EL (cell line): Measurements from ENCODE around the gene CNNM3.
A peak's percentile ranks its signal among the peaks of the same experiment; 100 is the strongest.
"Not testable (repeated sequence)": the region's sequence is repeated elsewhere in the genome, so short reads cannot be mapped to it uniquely, and the experiment has no call there.

ENCODE experiments used
- DNase-seq: peaks from one replicate; pipeline ENCODE4 v3.0.0-alpha.2; 2016

The CNNM3 gene

DNA sequence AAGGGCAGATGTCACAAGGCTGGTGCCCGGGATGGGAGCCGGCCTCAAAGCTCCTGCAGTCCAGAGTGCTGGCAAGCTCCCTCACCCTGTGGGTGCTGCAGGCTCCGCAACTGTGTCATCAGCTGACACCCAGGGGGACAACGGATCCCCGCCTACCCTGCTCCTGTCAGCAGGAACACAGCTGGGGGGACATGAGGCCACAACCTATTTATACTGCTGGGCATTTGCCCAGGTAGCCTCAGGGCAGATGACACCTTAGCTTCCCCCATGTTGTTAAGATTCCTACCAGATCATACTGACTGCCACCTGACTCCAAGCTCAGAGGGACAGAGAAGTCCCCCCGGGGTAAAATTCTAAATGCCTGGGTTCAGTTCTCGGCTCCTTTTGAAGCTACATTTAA, 26.5 kb downstream of the CNNM3 start:
- no peak for DNase-seq

- no peak for DNase-seq
Observed at GRCh38 chr2:96843538-96844268, 27.6 kb downstream of the CNNM3 start, which contains the start of gene ANKRD23. Gene ANKRD23, minus strand, starts transcription at chr2:96844021. Its CDS starts 29 bp downstream, at chr2:96843992.

GRCh38 chr2:96844405-96844808, 28.3 kb downstream of the CNNM3 start:
- no peak for DNase-seq

DNA sequence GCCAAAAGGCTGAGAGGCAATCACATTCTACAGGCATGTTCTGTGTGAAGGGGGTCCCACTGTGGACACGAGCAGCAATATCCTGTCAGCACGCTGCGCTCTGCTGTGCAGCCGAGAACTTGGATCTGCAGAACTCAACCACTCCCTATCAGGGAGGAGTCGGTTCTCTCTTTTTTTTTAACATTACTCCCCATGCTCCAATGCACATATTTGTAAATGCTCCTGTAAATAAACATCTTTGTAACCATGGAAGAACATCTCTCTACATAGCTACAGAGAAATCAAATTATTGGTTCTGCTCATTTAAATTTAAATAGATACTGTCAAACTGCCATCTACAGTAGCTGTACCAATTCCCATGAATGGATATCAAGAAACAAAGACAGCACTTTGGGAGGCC, 30.8 kb downstream of the CNNM3 start:
- no peak for DNase-seq

DNA sequence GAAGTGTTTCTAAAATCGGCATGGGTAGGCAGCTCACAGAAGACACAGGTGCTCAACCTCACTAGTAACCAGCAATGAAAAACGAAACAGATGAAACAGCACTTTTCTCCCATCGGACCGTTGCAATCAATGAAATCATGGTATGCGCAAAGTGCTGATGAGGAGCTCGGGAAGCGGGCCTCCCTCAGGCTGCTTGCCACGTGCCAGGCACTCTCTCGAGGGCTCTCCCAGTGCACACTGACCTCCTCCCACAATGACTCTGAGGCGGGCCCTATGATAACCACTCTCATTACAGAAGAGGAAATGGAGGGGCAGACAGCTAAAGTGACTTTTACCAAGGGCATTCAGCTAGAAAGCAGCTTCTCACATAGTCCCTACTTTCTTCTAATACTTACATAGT, 31.5 kb downstream of the CNNM3 start:
- DNase-seq, result no peak

DNA sequence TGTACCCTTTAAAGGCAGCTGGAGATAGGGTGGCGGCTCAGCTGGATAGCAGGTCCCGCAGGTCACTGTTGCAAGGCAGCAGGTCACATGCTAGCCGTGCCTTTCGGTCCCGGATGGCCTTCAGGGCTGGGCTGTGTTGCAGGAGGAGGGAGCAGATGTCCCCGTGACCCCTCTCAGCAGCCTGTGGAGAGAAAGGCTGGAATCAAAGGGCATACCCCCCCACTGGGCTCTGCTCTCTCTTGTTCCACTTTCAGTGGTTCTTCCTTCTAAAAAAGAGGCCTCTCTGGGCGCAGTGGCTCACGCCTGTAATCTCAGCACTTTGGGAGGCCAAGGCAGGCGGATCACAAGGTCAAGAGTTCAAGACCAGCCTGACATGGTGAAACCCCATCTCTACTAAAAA, 32.2 kb downstream of the CNNM3 start:
- DNase-seq, result no peak

DNA sequence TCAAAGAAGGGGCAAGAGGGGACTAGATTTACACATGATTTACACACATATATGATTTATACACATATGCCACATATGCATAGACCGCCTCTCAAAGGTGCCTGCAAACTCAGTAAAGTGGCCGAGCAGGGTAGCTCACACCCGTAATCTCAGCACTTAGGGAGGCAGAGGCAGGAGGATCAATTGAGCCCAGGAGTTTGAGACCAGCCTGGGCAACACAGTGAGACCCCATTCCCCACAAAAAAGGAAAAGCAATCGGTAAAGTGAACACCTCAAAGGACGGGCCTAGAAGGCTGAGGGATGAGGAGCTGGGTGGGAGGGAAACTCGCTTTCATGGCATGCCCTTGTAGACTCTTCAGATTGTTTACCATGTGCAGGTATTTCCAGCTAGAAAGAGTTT, 36.6 kb downstream of the CNNM3 start:
- DNase-seq, result no peak

DNA sequence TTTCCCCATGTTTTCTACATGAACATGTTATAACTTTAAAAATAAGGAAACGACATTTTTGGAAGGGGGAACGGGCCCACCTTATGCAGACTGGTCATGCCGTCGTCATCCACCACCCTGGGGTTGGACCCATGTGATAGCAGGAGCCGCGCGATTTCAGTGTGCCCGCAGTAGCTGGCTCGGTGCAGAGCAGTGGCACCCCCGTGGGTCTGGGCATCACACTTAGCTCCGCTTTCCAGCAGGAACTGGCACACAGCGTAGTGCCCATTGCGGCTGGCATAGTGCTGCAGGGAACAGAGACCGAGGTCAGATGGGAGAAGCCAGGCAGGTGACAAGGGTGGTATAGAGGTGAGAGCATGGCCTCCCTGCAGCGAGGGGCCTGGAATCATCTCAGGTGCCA, 37.3 kb downstream of the CNNM3 start:
- no peak for DNase-seq

DNA sequence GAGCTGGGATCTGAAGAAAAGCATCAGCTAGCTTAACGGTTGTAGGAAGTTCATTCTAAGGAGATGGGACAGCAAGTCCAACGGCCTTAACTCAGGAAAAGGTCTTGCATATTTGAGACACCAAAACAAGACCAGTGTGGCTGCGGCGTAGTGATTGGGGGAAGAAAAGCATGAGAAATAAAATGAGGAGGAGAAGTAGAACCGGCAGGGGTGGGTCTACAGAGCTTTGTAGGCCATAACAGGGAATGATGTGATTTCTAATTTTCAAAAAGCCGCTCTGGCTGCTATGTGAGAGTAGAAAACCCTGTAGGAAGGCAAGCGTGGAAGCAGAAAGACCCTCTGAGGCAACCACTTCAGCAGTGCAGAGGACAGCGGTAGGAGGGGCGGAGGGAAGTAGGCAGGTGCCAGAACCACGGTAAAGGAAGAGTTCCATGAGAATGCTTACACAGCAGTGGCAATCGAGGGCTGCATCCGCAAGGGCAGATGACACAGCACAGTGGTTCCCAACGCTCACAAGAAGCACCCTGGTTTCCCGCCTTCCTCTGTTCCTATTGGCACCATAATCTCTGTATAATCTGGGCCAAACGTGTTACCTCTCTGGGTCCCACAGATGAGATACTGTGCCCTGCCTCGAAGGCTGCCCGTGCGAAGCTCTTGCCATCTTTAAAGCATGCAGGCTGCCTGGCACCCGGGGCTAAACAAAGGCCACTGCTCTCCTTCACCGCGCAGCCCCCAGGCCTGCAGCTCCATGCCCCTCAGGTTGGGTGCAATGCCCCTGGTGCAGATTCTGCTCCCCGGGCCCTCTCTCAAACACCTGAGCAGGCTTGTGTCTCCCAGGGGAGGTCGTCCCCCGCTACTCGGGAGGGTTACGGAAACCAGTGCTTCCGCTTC, 41.0 kb downstream of the CNNM3 start:
- DNase-seq, result peak; percentile 43

- peak; percentile 97 for DNase-seq
Observed at GRCh38 chr2:96857667-96858372, 41.8 kb downstream of the CNNM3 start, which contains the start of gene ANKRD39. Gene ANKRD39, minus strand, starts transcription at chr2:96858016. Its CDS starts 29 bp downstream, at chr2:96857987.

DNA sequence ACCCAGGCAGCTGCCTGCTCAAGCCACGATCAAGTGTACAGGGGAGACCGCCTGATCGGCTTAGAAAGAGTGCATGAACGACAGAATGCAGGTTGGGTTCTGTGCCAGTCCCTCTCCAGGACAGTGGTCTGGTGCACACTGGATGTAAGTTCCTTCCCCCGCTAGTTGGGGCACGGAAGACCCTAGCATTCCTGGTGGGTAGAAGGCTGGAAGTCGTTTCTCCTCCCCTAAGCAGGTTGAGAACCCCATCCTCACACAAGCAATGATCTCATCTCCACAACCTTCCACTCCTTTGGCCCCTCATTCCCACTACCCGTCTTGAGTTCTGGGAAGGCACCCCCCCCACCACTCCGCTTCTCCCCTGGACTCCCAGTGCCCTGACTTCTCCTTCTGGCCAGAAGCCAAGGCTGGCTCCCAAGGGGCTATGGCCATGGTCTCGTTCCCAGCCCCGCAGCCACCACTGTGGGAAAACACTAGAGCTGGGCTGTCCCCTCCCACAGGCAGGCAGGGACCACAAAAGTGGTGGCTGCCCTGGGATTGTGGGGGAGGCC, 43.1 kb downstream of the CNNM3 start:
- DNase-seq, result no peak

GRCh38 chr2:96859681-96860064, 43.6 kb downstream of the CNNM3 start:
- no peak for DNase-seq

GRCh38 chr2:96860065-96861029, 44.3 kb downstream of the CNNM3 start:
- DNase-seq, result no peak

DNA sequence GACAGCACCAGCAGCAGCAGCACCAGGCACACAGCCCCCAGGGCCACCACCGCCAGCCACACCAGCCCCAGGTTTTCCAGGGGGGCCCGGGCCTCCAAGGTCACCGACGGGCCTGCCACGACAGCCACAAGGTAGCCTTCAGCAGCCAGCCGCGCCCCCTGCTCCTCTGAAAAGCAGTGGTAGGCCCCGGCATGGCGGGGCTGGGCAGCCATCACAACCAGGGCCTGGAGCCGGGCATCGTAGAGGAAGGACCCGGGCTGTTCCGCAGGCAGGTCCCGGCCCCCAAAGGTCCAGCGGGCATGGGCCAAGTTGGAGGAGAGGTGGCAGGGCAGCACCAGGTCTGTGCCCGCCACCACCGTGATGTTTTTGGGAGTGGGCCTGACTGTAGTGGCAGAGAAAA, 45.0 kb downstream of the CNNM3 start:
- DNase-seq, result no peak

DNA sequence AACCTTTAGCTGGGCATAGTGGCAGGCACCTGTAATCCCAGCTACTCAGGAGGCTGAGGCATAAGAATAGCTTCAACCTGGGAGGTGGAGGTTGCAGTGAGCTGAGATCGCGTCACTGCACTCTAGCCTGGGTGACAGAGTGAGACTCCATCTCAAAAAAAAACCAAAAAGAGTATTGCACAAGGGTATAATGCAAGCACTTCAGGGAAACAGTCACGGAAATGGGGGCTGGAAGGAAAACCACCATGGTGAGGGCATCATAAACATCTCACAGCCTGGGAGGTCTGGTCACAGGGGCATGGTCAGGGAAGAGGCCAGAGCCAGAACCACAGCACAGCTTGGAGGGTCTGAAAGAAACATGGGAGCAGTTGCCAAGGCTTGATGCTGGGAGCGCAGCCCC, 47.0 kb downstream of the CNNM3 start:
- not testable (repeated sequence) for DNase-seq

GRCh38 chr2:96863575-96864342, 47.7 kb downstream of the CNNM3 start:
- DNase-seq, result no peak

GRCh38 chr2:96864343-96865091, 48.4 kb downstream of the CNNM3 start:
- no peak for DNase-seq

DNA sequence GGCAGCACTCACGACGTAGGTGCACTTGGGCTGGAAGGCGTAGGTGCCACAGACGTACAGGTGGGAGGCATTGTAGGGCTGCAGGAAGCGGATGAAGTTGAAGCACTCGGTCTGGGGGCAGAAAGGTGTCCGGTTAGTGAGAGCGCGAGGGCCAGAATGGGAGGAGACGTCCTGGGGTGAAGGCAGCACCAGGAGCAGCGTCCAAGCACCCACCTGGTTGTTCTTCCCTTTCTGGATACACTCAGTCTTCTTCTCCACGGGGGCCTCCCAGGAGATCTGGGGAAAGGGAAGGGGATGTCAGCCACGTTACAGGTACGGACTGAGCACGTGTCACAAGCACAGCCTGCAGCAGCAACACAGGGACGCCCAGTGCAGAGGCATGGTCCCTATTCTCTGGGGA, 49.6 kb downstream of the CNNM3 start:
- no peak for DNase-seq

- DNase-seq, result no peak
Observed at GRCh38 chr2:96866149-96866548, 50.1 kb downstream of the CNNM3 start.

- DNase-seq, result no peak
Observed at GRCh38 chr2:96866586-96866985, 50.5 kb downstream of the CNNM3 start.
